Spleen (tissue), 11 donors: ENCODE data around the gene DACH1. TPM values are rescaled to one million over a fixed set of nuclear protein-coding genes. Genes with fewer than 3 reads are reported as not detected.

Source experiments
- DNase-seq: peaks from one replicate; pipeline ENCODE4 v3.0.0-alpha.2; 2020
- H3K27ac ChIP-seq, 8 donors: fragments of 200-600 bp; sonication (generic) in 7 of 8; 1 replicate in 4 of 8; 2 replicates in 4 of 8; pipeline versions ENCODE4 v1.5.0 to v1.8.0; 2016 to 2021; ENCODE audit warnings: inconsistent platforms in 4 of 8, mild to moderate bottlenecking in 4 of 8, moderate library complexity in 1 of 8
- H3K27me3 ChIP-seq, 7 donors: fragments of 200-600 bp; sonication (generic) in 6 of 7; replicated peaks in 1 of 7; 1 replicate in 4 of 7; 2 replicates in 3 of 7; pipeline versions ENCODE4 v1.5.0 to v1.8.0; 2016 to 2021; ENCODE audit warnings: inconsistent platforms in 3 of 7, mild to moderate bottlenecking in 1 of 7
- H3K36me3 ChIP-seq, 6 donors: fragments of 200-600 bp; sonication (generic) in 5 of 6; 1 replicate in 4 of 6; 2 replicates in 2 of 6; pipeline versions ENCODE4 v1.5.0 to v1.8.0; 2016 to 2021; ENCODE audit warnings: inconsistent platforms in 2 of 6
- H3K4me1 ChIP-seq, 6 donors: fragments of 200-600 bp; sonication (generic) in 5 of 6; 1 replicate in 3 of 6; 2 replicates in 3 of 6; pipeline versions ENCODE4 v1.5.0 to v1.8.0; 2016 to 2021; ENCODE audit warnings: inconsistent platforms in 3 of 6
- H3K4me3 ChIP-seq, 8 donors: fragments of 200-600 bp; sonication (generic) in 7 of 8; 1 replicate in 4 of 8; 2 replicates in 4 of 8; pipeline versions ENCODE4 v1.5.0 to v1.8.0; 2016 to 2021; ENCODE audit warnings: inconsistent platforms in 4 of 8, mild to moderate bottlenecking in 4 of 8, moderate library complexity in 2 of 8
- H3K9me3 ChIP-seq, 8 donors: fragments of 200-600 bp; sonication (generic) in 7 of 8; 1 replicate in 4 of 8; 2 replicates in 4 of 8; pipeline versions ENCODE4 v1.5.0 to v1.8.0; 2016 to 2021; ENCODE audit warnings: inconsistent platforms in 4 of 8
- CTCF ChIP-seq, 11 experiments: fragments of 200-600 bp in 7 of 11; fragments of 450-650 bp in 4 of 11; sonication (generic) in 4 of 11; IDR thresholded peaks in 8 of 11; conservative IDR thresholded peaks in 3 of 11; 1 replicate in 7 of 11; 2 replicates in 4 of 11; pipeline versions ENCODE4 v1.4.0 to v1.8.0; 2016 to 2021; ENCODE audit warnings: antibody characterized with exemption in 11 of 11, inconsistent platforms in 4 of 11, mild to moderate bottlenecking in 1 of 11
- POLR2A ChIP-seq, 3 donors: fragments of 450-650 bp; IDR thresholded peaks; one replicate each; pipeline ENCODE4 v1.5.1; 2017; ENCODE audit warnings: antibody characterized with exemption in 3 of 3, mild to moderate bottlenecking in 1 of 3
- POLR2AphosphoS5 ChIP-seq, 3 donors: sonication (generic); formaldehyde crosslinking; IDR thresholded peaks; one replicate each; pipeline ENCODE4 v1.5.1; 2017; ENCODE audit warnings: antibody characterized with exemption in 3 of 3
- WGBS, 5 donors: extraction: QIAGEN DNeasy Blood & Tissue Kit in 3 of 5; methylation state at CpG; one replicate each; pipeline versions ENCODE4 v1.1.5 to v1.1.7; 2013 to 2018; 5-methylcytosine and 5-hydroxymethylcytosine counted together
- intact Hi-C: fragments of 100-400 bp; cut with DNase I; formaldehyde crosslinking; loops from one replicate; pipeline ENCODE4 v1.15.0; 2023; ENCODE audit warnings: low total_unique reads
- polyA plus RNA-seq, 3 donors: library from polyadenylated mRNA; stranded (reverse); fragments of 200-250 nt; gene quantifications; one replicate each; pipeline ENCODE4 v1.2.1, GENCODE V29; 2013
- total RNA-seq, 7 donors: library from RNA; depleted of rRNA in 3 of 7; stranded (reverse); fragments of >200 nt in 3 of 7; fragmentation: NEBNext Ultra II Directional in 4 of 7; extraction: Animal tissue kit (Norgen Biotek cat#: 25700) in 4 of 7; gene quantifications; one replicate each; pipeline versions ENCODE4 v1.1.0 to v1.2.1, GENCODE V29; 2016 to 2021
- donor health status: healthy with polysubstance abuse.
- donor health status: DM: no; HTN: no; CAD: no; lungs with moderate emphysema.
- donor health status: DM: no; HTN: no; CAD: no.
- donor health status: Bipolar disorder and iron deficiency.
- donor health status: healthy.
- donor health status: DM: no; HTN: no; CAD: no.
- donor health status: DM: yes; HTN: yes; CAD: no.

DACH1 gene
- total and polyA plus RNA-seq, 10 donors: 0.80 to 18.9 (median 11.4) TPM

GRCh38 chr13:71515744-71516038 lies 351.3 kb downstream of the DACH1 start:
- TF ChIP-seq POLR2AphosphoS5 (IDR thresholded peaks at IDR 0.05): no peak
- TF ChIP-seq CTCF (IDR thresholded peaks at IDR 0.05 in 8 of 11, conservative IDR thresholded peaks at IDR 0.05 in 3 of 11): no peak
- no peak for TF ChIP-seq POLR2A (IDR thresholded peaks at IDR 0.05)
- peaks cover 0 to 3% (median 0%) of the 10 kb centered on the region in 8 donors for H3K9me3 ChIP-seq
- intact Hi-C loops: no loop called here
- no peak for DNase-seq
- no peak overlapping the region for H3K27ac ChIP-seq
- 37 to 62% (median 54%) methylated on average over 4 of the region's 4 CpGs for whole genome bisulfite sequencing, 5 donors
- no peak overlapping the region for H3K4me3 ChIP-seq
- H3K4me1 ChIP-seq: no peaks in the 10 kb centered on the region
- H3K36me3 ChIP-seq: no peaks in the 10 kb centered on the region
- H3K27me3 ChIP-seq: no peaks in the 10 kb centered on the region

- no peak for DNase-seq
- 76 to 91% (median 86%) methylated on average over 3 of the region's 3 CpGs for WGBS, 5 donors
- intact Hi-C loops: no loop called here
- no peak overlapping the region for H3K27ac ChIP-seq
- TF ChIP-seq CTCF (IDR thresholded peaks at IDR 0.05 in 8 of 11, conservative IDR thresholded peaks at IDR 0.05 in 3 of 11) (no peak), POLR2AphosphoS5 (IDR thresholded peaks at IDR 0.05) (no peak), POLR2A (IDR thresholded peaks at IDR 0.05) (no peak)
- no peak overlapping the region for H3K4me3 ChIP-seq
- H3K9me3 ChIP-seq: peaks cover 0 to 3% (median 0%) of the 10 kb centered on the region in 8 donors
- no peaks in the 10 kb centered on the region for H3K36me3 ChIP-seq
- no peaks in the 10 kb centered on the region for H3K4me1 ChIP-seq
- H3K27me3 ChIP-seq: no peaks in the 10 kb centered on the region
Measured at GRCh38 chr13:71514900-71515743, 351.9 kb downstream of the DACH1 start.

- Histone ChIP-seq H3K9me3 (peaks cover 0 to 3% (median 0%) of the 10 kb centered on the region in 8 donors), H3K4me3 (no peak overlapping the region), H3K27me3 (no peaks in the 10 kb centered on the region), H3K4me1 (no peaks in the 10 kb centered on the region), H3K36me3 (no peaks in the 10 kb centered on the region), H3K27ac (no peak overlapping the region)
- no peak for DNase-seq
- intact Hi-C loops: no loop called here
- no peak for TF ChIP-seq POLR2A (IDR thresholded peaks at IDR 0.05)
- TF ChIP-seq POLR2AphosphoS5 (IDR thresholded peaks at IDR 0.05): no peak
- TF ChIP-seq CTCF (IDR thresholded peaks at IDR 0.05 in 8 of 11, conservative IDR thresholded peaks at IDR 0.05 in 3 of 11): no peak
Measured at GRCh38 chr13:71513411-71514033, 353.5 kb downstream of the DACH1 start.

DNA sequence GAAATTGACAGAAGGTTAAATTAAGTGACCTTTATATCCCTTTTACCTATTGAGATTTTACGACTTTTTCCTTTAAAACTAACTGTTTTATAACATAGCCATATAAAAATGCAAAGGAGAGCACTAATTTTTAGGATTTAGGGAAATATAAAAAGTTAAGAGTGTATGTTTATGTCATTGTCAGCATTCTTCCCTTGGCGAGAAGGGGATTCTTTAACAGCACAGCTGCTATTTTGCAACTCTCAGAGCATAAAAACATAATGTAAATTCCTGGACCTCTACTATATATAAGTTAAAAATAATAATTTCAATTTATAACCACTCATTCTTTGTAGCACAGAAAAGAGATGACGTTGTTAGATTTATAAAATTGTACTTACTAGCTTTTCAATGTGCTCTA lies 363.2 kb downstream of the DACH1 start:
- TF ChIP-seq POLR2A (IDR thresholded peaks at IDR 0.05) (no peak), POLR2AphosphoS5 (IDR thresholded peaks at IDR 0.05) (no peak), CTCF (IDR thresholded peaks at IDR 0.05 in 8 of 11, conservative IDR thresholded peaks at IDR 0.05 in 3 of 11) (no peak)
- 81 to 92% (median 85%) methylated on average over 3 of the region's 3 CpGs for WGBS, 5 donors
- intact Hi-C loops: no loop called here

More for the DNA sequence above, 363.2 kb downstream of the DACH1 start:
- Histone ChIP-seq H3K4me1 (peaks cover 0 to 10% (median 0%) of the 10 kb centered on the region in 6 donors), H3K27ac (no peak overlapping the region), H3K4me3 (no peak overlapping the region), H3K9me3 (no peaks in the 10 kb centered on the region), H3K27me3 (no peaks in the 10 kb centered on the region), H3K36me3 (no peaks in the 10 kb centered on the region)
- DNase-seq: no peak
